MCF 10A (cell line): ENCODE results near the gene DGKH. TPM values are rescaled to one million over a fixed set of nuclear protein-coding genes. Genes with fewer than 3 reads are reported as not detected.

Experiments used
- BruUV-seq: library from RNA; stranded (reverse); fragments of 400-500 nt; replicated peaks from 2 replicates; lab custom pipeline; 2021; lab: Mats Ljungman, UMichigan
- CTCF ChIA-PET: fragments of 300-600 bp; sonication (Branson Sonifier 250); formaldehyde crosslinking; extraction: SDS; loops from one replicate; lab custom pipeline; 2021; ENCODE audit warnings: antibody characterized with exemption, inconsistent platforms; lab: Yijun Ruan, JAX
- POLR2A ChIA-PET: fragments of 300-600, 350-650 bp; sonication (Branson Sonifier 250); formaldehyde crosslinking; extraction: SDS; loops from one replicate; lab custom pipeline; 2020; ENCODE audit warnings: antibody characterized with exemption, inconsistent platforms; lab: Yijun Ruan, JAX
- DNase-seq: peaks from one replicate; pipeline ENCODE4 v3.0.0-alpha.2; 2018; ENCODE audit not compliant: unreplicated experiment
- H3K27ac Mint-ChIP-seq: one replicate; pipeline ENCODE4 v1.8.0; 2022; ENCODE audit warnings: mild to moderate bottlenecking, low read depth, mixed read lengths; ENCODE audit not compliant: unreplicated experiment
- H3K27me3 Mint-ChIP-seq: one replicate; pipeline ENCODE4 v1.8.0; 2022; ENCODE audit warnings: mixed read lengths; ENCODE audit not compliant: insufficient read depth, unreplicated experiment
- H3K36me3 Mint-ChIP-seq: one replicate; pipeline ENCODE4 v1.8.0; 2022; ENCODE audit warnings: mild to moderate bottlenecking, moderate library complexity, mixed read lengths; ENCODE audit not compliant: insufficient read depth, unreplicated experiment
- H3K4me1 Mint-ChIP-seq: one replicate; pipeline ENCODE4 v1.8.0; 2022; ENCODE audit warnings: mixed read lengths; ENCODE audit not compliant: insufficient read depth, unreplicated experiment
- H3K4me3 Mint-ChIP-seq: one replicate; pipeline ENCODE4 v1.8.0; 2022; ENCODE audit warnings: mild to moderate bottlenecking, moderate library complexity, mixed read lengths; ENCODE audit not compliant: unreplicated experiment
- H3K9me3 Mint-ChIP-seq: one replicate; pipeline ENCODE4 v1.8.0; 2022; ENCODE audit warnings: mixed read lengths; ENCODE audit not compliant: unreplicated experiment
- CTCF ChIP-seq: fragments of 200-600 bp; IDR thresholded peaks from one replicate; pipeline ENCODE4 v1.8.0; 2022; ENCODE audit warnings: antibody characterized with exemption, mild to moderate bottlenecking; ENCODE audit not compliant: unreplicated experiment
- intact Hi-C: fragments of 100-400 bp; cut with micrococcal nuclease; formaldehyde crosslinking; loops from 2 replicates; pipeline ENCODE4 v1.14.1; 2022
- total RNA-seq: library from RNA; stranded (reverse); gene quantifications from 2 replicates; pipeline ENCODE4 v1.2.3, GENCODE V29; 2022

Gene DGKH
- total RNA-seq, 1 experiment from 2014 or later: 22.3 TPM

DNA sequence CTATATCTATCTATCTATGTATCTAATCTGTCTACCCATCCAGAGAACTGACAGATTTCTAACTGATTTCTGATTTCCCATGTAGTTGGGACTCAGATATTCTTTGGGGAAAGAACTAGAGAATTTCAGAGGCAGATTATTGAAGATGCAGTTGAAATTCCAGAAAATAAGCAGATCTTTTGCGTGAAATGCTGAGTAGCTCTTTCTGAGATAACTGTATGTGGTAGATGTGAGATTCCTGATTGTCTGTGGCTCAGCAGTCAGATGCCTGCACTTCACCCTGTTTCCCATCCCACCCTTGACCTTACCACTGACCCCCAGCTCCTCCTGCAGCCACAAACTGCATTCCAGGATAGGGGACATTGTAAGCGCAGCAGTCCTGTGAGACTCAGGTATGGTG, 61.5 kb downstream of the DGKH start:
- intact Hi-C loops: loop anchor here (1.0 to 5.0 kb wide), 6 partner anchors 63 to 699 kb away; partner anchors contain the start of gene VWA8
- Mint-ChIP-seq H3K27ac (peak overlapping the region; percentile 25), H3K4me1 (peaks cover 19% of the 10 kb centered on the region), H3K36me3 (no peaks in the 10 kb centered on the region), H3K9me3 (no peaks in the 10 kb centered on the region), H3K4me3 (no peak overlapping the region), H3K27me3 (no peaks in the 10 kb centered on the region)
- BruUV-seq: no TSS peak
- CTCF ChIA-PET: interaction anchor here (0.5 to 6.3 kb wide), 8 partner anchors 15 to 464 kb away, joined by 3 to 75 read pairs (median 4); no protein-coding TSS in a partner anchor
- DNase-seq: no peak
- no peak for TF ChIP-seq CTCF
- POLR2A ChIA-PET: no interaction called here

- no peaks in the 10 kb centered on the region for H3K9me3 Mint-ChIP-seq
- POLR2A ChIA-PET: interaction anchor here (0.6 to 1.8 kb wide), 3 partner anchors 9 to 442 kb away, joined by 3 to 8 read pairs (median 4); no protein-coding TSS in a partner anchor
- no peaks in the 10 kb centered on the region for H3K27me3 Mint-ChIP-seq
- H3K4me1 Mint-ChIP-seq: peaks cover 26% of the 10 kb centered on the region
- no TSS peak for BruUV-seq
- peak; percentile 82 for DNase-seq
- peak overlapping the region; percentile 25 for H3K27ac Mint-ChIP-seq
- no peaks in the 10 kb centered on the region for H3K36me3 Mint-ChIP-seq
- no peak overlapping the region for H3K4me3 Mint-ChIP-seq
- CTCF ChIA-PET: interaction anchor here (0.6 to 6.3 kb wide), 29 partner anchors 9 to 880 kb away, joined by 3 to 75 read pairs (median 3); partner anchors contain the start of genes DGKH and VWA8
- peak; percentile 60 for TF ChIP-seq CTCF
- intact Hi-C loops: loop anchor here (1.0 to 5.0 kb wide), 6 partner anchors 63 to 699 kb away; partner anchors contain the start of gene VWA8
Measured at GRCh38 chr13:42110410-42111155, 62.1 kb downstream of the DGKH start.

DNA sequence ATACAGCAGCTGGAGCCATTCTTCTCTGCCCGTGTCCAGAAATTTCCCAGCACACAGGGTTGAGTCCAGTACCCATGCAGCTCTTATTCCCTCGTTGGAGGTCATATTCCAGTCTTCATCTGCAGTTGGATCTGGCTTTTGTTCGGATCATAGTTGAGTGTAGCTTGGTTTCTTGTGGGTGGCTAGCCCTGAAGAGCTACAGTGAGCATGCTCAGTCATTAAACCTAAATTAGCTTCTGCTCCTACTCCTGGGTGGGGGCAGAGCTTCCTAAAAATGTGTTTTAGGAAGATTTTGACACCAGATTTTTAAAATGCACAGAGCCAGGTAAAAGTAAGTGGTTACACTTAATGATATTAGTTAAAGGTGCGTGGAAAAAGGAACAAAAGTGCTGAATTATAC, 64.4 kb downstream of the DGKH start:
- H3K4me1 Mint-ChIP-seq: peaks cover 28% of the 10 kb centered on the region
- CTCF ChIA-PET: interaction anchor here (0.7 to 6.3 kb wide), 7 partner anchors 9 to 460 kb away, joined by 4 to 75 read pairs (median 4); no protein-coding TSS in a partner anchor
- no peak overlapping the region for H3K27ac Mint-ChIP-seq
- H3K4me3 Mint-ChIP-seq: no peak overlapping the region
- POLR2A ChIA-PET: interaction anchor here (1.2 kb wide), 1 partner anchor 105 kb away, joined by 3 read pairs; no protein-coding TSS in a partner anchor
- H3K27me3 Mint-ChIP-seq: no peaks in the 10 kb centered on the region
- no peak for TF ChIP-seq CTCF
- H3K9me3 Mint-ChIP-seq: no peaks in the 10 kb centered on the region
- no peak for DNase-seq
- BruUV-seq: no TSS peak
- H3K36me3 Mint-ChIP-seq: no peaks in the 10 kb centered on the region
- intact Hi-C loops: loop anchor here (5.0 kb wide), 1 partner anchor 104 kb away; no protein-coding TSS in a partner anchor

- intact Hi-C loops: loop anchor here (5.0 kb wide), 1 partner anchor 104 kb away; no protein-coding TSS in a partner anchor
- no peak overlapping the region for H3K4me3 Mint-ChIP-seq
- DNase-seq: no peak
- no peaks in the 10 kb centered on the region for H3K27me3 Mint-ChIP-seq
- no peaks in the 10 kb centered on the region for H3K36me3 Mint-ChIP-seq
- no peak overlapping the region for H3K27ac Mint-ChIP-seq
- BruUV-seq: no TSS peak
- POLR2A ChIA-PET: interaction anchor here (0.6 to 1.0 kb wide), 2 partner anchors 18 to 67 kb away, joined by 3 read pairs; no protein-coding TSS in a partner anchor
- TF ChIP-seq CTCF: no peak
- CTCF ChIA-PET: interaction anchor here (0.6 to 6.3 kb wide), 6 partner anchors 9 to 461 kb away, joined by 3 to 75 read pairs (median 4); no protein-coding TSS in a partner anchor
- peaks cover 28% of the 10 kb centered on the region for H3K4me1 Mint-ChIP-seq
- no peaks in the 10 kb centered on the region for H3K9me3 Mint-ChIP-seq
Measured at GRCh38 chr13:42113478-42113877, 65.0 kb downstream of the DGKH start.
